NB4 (cell line): Measurements from ENCODE around the gene TMEM63B.

Experiments used
- MYC ChIP-seq: IDR thresholded peaks from 2 replicates; pipeline ENCODE4 v1.6.1; 2011; ENCODE audit warnings: low read depth, low read length
- POLR2A ChIP-seq: IDR thresholded peaks from 2 replicates; pipeline ENCODE4 v1.6.1; 2011; ENCODE audit warnings: mild to moderate bottlenecking; ENCODE audit not compliant: insufficient read length; ENCODE audit errors: extremely low read depth
- TF ChIP-seq, protein P1 (sequence below): IDR thresholded peaks from one replicate; pipeline ENCODE4 v1.5.1; 2012; ENCODE audit warnings: low read depth, low read length

DNA sequence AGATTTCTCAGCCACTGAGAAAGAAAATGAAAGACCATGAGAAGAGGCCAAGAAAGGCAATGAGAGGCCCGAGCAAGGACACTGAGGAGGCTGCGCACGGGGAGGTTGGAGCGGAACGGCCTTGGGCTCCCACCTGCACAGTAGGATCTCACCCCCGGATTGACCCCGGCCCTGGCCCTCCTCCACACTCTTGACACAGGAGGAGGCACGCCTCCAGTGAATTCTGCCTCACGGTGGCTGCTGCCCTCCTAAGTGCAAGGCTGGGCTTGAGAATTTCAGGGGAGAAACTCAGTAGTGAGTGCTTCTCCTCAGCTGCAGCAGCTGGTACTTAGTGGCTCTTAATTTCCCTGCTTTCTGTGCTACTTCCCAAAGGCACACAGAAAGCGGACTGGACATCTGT is 18.1 kb upstream of the TMEM63B start:
- TF ChIP-seq, protein P1, sequence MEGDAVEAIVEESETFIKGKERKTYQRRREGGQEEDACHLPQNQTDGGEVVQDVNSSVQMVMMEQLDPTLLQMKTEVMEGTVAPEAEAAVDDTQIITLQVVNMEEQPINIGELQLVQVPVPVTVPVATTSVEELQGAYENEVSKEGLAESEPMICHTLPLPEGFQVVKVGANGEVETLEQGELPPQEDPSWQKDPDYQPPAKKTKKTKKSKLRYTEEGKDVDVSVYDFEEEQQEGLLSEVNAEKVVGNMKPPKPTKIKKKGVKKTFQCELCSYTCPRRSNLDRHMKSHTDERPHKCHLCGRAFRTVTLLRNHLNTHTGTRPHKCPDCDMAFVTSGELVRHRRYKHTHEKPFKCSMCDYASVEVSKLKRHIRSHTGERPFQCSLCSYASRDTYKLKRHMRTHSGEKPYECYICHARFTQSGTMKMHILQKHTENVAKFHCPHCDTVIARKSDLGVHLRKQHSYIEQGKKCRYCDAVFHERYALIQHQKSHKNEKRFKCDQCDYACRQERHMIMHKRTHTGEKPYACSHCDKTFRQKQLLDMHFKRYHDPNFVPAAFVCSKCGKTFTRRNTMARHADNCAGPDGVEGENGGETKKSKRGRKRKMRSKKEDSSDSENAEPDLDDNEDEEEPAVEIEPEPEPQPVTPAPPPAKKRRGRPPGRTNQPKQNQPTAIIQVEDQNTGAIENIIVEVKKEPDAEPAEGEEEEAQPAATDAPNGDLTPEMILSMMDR: no peak
- TF ChIP-seq MYC: no peak
- TF ChIP-seq POLR2A: no peak
